ENCODE data around the gene FOXE3.

- TF ChIP-seq CTCF (IDR thresholded peaks at IDR 0.05) (no peak), POLR2AphosphoS5 (IDR thresholded peaks at IDR 0.05) (no peak), EP300 (IDR thresholded peaks at IDR 0.05) (no peak), POLR2A (IDR thresholded peaks at IDR 0.05; ENCODE audit: low read depth) (no peak)
These were observed 23.9 kb downstream of the FOXE3 start for GRCh38 chr1:47439819-47440598.

Measured in esophagus muscularis mucosa (tissue), 4 donors.